ENCODE results near the gene CXCR4.

- TF ChIP-seq CTCF (IDR thresholded peaks at IDR 0.05; ENCODE audit: low read length) (no peak), EZH2 (IDR thresholded peaks at IDR 0.05; ENCODE audit: borderline replicate concordance, low read length) (no peak)
Measured at GRCh38 chr2:136106505-136106904, 11.4 kb downstream of the CXCR4 start.
